ENCODE data around the gene RNLS.
A peak's percentile ranks its signal among the peaks of the same experiment; 100 is the strongest.
"Not testable (repeated sequence)": the region's sequence is repeated elsewhere in the genome, so short reads cannot be mapped to it uniquely, and the experiment has no call there.

RNLS gene

DNA sequence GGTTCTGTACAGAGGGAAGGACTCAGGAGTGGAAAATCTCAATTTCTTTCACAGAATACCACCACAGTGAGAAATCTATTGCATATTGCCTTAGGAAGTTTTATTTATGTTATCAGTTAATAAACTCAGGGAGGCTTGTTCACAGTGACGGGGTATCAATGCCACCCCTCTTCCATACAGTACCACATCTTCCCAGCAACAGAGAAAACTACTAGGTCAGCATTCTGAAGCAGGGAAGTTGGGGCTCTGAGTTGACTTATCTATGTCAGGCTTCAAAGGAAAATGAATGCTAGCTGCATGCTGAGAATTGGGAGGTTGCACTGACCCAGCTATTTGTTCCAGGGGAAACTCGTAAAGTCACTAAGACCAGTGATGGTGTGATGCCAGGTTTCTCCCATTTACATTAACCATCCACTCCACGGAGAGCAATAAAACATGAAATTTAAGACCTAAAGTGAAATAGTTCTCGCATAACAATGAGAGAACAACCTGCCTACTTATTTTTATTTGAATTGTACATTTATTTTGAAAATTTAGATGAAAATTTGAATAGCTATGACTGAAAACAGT, 266.7 kb downstream of the RNLS start:
- Mint-ChIP-seq H3K4me1 (peaks cover 15% of the 10 kb centered on the region), H3K9me3 (peaks cover 15% of the 10 kb centered on the region), H3K27ac (no peak overlapping the region)

DNA sequence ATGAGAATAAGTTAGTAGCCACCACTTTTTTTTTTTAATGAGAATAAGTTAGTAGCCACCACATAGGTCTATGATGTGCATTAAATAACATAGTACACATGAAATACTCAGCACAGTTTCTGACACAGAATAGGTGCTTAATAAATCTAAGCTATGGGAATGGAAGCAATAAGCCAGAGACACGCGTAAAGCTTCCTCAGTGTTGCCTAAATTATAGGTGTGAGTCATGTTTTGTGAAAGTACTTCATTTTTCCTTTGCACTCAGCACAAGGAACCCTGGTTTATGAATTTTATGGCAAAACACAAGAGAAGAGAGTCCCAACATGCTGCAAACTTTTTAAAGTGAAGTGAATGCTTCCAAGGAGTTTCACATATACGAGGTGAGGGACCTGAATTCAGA, 267.4 kb downstream of the RNLS start:
- DNase-seq (ENCODE audit: low spot score in 2 of 2) (no peak), ATAC-seq (ENCODE audit: low read depth) (no peak)
- no peak overlapping the region for H3K27ac Mint-ChIP-seq
- no peak overlapping the region for H3K4me3 Mint-ChIP-seq
- peaks cover 20% of the 10 kb centered on the region for H3K36me3 Mint-ChIP-seq
- H3K9me3 Mint-ChIP-seq: peaks cover 13% of the 10 kb centered on the region
- H3K27me3 Mint-ChIP-seq: no peaks in the 10 kb centered on the region
- H3K4me1 Mint-ChIP-seq: peaks cover 21% of the 10 kb centered on the region

More for the DNA sequence above, 266.7 kb downstream of the RNLS start:
- no peak for DNase-seq (ENCODE audit: low spot score in 2 of 2)
- Mint-ChIP-seq H3K36me3 (peaks cover 23% of the 10 kb centered on the region), H3K4me3 (no peak overlapping the region), H3K27me3 (no peaks in the 10 kb centered on the region)
- ATAC-seq (ENCODE audit: low read depth): no peak

DNA sequence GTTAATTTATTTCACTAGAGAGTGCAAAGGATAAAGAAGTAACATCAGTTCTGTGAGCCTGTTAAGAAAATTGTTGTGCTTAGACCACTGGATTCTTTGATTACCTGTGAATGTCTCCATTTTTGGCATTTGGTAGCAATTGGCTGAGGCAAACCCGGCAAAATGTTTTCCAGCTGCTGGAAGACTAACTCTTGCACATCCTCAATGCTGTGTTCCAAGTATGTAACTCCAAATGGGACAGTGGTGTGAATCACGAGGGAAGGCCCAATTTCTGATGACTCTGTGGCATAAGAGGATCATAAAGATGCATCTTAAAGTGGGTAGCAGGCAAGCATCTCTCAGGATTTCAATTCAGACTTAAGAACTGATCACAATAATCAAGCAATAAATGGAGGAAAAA, 268.8 kb downstream of the RNLS start:
- peaks cover 4% of the 10 kb centered on the region for H3K9me3 Mint-ChIP-seq
- DNase-seq (ENCODE audit: low spot score in 2 of 2) (no peak), ATAC-seq (ENCODE audit: low read depth) (no peak)
- H3K36me3 Mint-ChIP-seq: peaks cover 16% of the 10 kb centered on the region
- no peak overlapping the region for H3K4me3 Mint-ChIP-seq
- no peaks in the 10 kb centered on the region for H3K27me3 Mint-ChIP-seq
- peaks cover 23% of the 10 kb centered on the region for H3K4me1 Mint-ChIP-seq
- no peak overlapping the region for H3K27ac Mint-ChIP-seq

DNA sequence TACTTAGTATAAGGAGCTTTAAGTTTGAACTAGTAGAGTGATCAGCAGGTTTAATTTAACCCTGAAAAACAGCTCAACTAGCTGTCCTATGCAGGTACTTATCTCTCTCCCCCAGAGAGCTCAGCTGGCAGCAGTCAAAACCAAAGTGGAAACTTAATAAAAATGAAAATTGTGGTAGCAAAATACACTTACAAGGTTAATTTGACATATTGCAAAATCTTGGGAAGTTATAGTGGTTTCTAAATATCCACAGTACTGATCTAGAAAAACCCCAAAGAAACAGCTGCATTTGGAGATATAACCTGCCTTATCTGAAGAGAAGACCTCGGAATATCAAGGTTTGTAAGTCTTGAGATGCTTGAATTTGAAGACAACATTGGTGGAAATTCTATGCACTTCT, 269.2 kb downstream of the RNLS start:
- H3K27me3 Mint-ChIP-seq: no peaks in the 10 kb centered on the region
- peaks cover 24% of the 10 kb centered on the region for H3K4me1 Mint-ChIP-seq
- H3K27ac Mint-ChIP-seq: no peak overlapping the region
- DNase-seq (ENCODE audit: low spot score in 2 of 2) (no peak), ATAC-seq (ENCODE audit: low read depth) (no peak)
- H3K36me3 Mint-ChIP-seq: peaks cover 11% of the 10 kb centered on the region
- peaks cover 1% of the 10 kb centered on the region for H3K9me3 Mint-ChIP-seq
- H3K4me3 Mint-ChIP-seq: no peak overlapping the region

DNA sequence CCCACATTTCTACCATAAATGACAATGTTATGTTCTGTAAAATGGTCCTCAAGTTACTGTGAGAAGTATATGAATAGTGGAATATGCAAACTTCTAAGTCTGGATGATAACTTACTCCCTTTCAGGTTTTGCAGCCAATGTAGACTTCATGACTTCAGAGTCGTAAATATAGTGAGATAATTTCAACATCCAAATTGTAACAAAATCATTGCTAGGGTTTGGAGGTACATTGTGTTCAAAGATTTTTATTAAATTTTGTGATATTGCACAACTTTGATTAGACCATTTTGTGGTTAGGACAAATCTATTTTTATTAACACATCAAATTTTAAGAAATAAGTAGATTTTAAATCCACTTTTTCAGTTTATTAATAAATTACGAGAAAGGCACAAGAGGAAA, 270.3 kb downstream of the RNLS start:
- DNase-seq (ENCODE audit: low spot score in 2 of 2): no peak
- Mint-ChIP-seq H3K36me3 (peaks cover 11% of the 10 kb centered on the region), H3K4me1 (peaks cover 32% of the 10 kb centered on the region), H3K27ac (no peak overlapping the region), H3K9me3 (peaks cover 2% of the 10 kb centered on the region), H3K27me3 (no peaks in the 10 kb centered on the region), H3K4me3 (no peak overlapping the region)
- no peak for ATAC-seq (ENCODE audit: low read depth)

DNA sequence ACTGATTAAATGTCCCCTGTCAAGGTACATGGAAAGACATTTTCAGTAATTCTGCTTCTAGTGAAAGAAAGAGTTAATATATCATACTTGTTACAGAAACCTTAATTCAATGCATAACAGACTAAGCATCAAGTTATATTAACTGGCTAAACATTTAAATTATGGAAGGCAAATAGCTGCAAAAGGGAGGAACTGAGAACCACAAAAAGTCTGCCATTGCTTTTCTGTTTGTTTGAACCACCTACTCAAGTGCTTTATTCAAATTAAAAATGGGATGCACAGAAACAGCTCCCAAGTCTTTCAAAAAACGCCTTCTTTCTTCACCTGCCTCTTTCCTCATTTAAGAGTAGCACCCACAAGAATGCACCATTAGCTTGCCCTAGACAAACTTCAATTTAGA, 271.9 kb downstream of the RNLS start:
- Mint-ChIP-seq H3K27me3 (no peaks in the 10 kb centered on the region), H3K4me3 (no peak overlapping the region), H3K9me3 (peaks cover 2% of the 10 kb centered on the region), H3K27ac (no peak overlapping the region), H3K36me3 (peaks cover 11% of the 10 kb centered on the region), H3K4me1 (peaks cover 38% of the 10 kb centered on the region)
- DNase-seq (ENCODE audit: low spot score in 2 of 2) (no peak), ATAC-seq (ENCODE audit: low read depth) (no peak)

DNA sequence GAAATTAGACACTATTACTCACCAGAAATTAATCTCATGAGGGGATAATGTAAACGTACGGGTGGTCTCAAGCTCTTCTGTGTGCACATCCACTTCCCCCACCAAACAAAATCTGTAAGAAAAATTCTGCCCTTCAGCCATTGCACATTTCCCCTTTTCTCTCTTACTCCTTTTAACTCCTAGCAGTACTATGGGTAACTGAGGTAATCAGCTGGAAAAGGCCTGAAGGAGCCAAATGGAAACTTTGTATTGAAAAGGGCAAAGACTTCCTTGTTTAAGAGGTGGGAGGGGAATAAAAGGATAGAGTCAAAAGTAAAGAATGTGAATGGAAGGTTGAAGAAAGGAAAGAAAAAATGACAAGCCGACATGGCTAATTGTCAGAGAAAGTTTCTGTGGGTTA, 273.8 kb downstream of the RNLS start:
- peaks cover 11% of the 10 kb centered on the region for H3K36me3 Mint-ChIP-seq
- DNase-seq (ENCODE audit: low spot score in 2 of 2): no peak
- no peak overlapping the region for H3K27ac Mint-ChIP-seq
- H3K27me3 Mint-ChIP-seq: no peaks in the 10 kb centered on the region
- H3K9me3 Mint-ChIP-seq: peaks cover 2% of the 10 kb centered on the region
- no peak overlapping the region for H3K4me3 Mint-ChIP-seq
- H3K4me1 Mint-ChIP-seq: peaks cover 30% of the 10 kb centered on the region
- no peak for ATAC-seq (ENCODE audit: low read depth)

DNA sequence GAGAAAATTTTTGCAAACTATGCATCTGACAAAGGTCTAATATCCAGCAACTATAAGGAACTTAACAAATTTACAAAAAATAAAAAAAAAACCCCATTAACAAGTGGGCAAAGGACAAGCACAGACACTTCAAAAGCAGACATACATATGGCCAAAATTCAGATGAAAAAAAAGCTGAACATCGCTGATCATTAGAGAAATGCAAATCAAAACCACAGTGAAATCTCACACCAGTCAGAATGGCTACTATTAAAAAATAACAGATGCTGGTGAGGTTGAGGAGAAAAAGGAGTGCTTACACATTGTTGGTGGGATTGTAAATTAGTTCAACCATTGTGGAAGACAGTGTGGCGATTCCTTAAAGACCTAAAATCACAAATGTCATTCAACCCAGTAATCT, 274.8 kb downstream of the RNLS start:
- H3K36me3 Mint-ChIP-seq: peaks cover 11% of the 10 kb centered on the region
- H3K4me1 Mint-ChIP-seq: peaks cover 29% of the 10 kb centered on the region
- not testable (repeated sequence) for H3K4me3 Mint-ChIP-seq; H3K9me3 Mint-ChIP-seq; DNase-seq (ENCODE audit: low spot score in 2 of 2); ATAC-seq (ENCODE audit: low read depth); H3K27me3 Mint-ChIP-seq; H3K27ac Mint-ChIP-seq

DNA sequence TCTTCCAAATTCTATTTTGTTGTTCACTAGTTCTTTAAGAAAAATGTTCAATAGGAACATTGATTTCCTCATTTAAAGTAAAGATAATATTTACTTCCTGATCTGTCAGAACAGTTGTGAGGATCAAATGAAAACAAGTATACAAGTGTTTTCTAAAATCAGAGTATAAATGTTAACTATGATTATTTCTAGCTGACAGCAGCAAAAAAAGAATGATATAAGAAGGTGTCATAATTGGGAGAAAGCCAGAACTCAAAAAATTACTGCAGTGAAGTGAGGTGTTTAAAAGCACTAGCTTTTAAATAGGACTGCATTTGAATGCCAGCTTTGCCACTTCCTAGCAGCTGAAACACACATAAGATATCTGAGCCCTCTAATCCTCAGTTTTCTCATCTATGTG, 283.3 kb downstream of the RNLS start:
- no peak for DNase-seq (ENCODE audit: low spot score in 2 of 2)

DNA sequence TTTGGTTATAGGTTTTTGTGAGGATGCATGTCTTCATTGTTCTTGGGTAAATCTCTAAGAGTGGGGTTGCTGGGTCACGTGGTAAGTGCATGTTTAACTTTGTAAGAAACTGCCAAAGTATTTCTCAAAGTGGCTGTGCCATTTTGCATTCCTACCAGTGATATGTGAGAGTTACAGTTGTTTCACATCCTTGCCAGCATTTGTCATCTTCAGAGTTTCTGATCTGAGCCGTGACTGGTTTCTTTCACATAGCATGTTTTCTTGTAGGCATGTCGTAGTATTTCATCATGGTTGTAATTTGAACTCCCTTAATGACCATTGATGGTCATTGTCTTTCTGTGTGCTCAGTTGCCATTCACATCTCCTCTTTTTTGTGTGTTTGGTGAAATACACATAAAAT, 286.0 kb downstream of the RNLS start:
- DNase-seq (ENCODE audit: low spot score in 2 of 2) (no peak), ATAC-seq (ENCODE audit: low read depth) (no peak)
- H3K9me3 Mint-ChIP-seq: no peaks in the 10 kb centered on the region
- no peaks in the 10 kb centered on the region for H3K27me3 Mint-ChIP-seq
- H3K36me3 Mint-ChIP-seq: peaks cover 1% of the 10 kb centered on the region
- no peak overlapping the region for H3K27ac Mint-ChIP-seq
- H3K4me3 Mint-ChIP-seq: no peak overlapping the region
- H3K4me1 Mint-ChIP-seq: peaks cover 12% of the 10 kb centered on the region

More for the DNA sequence above, 283.3 kb downstream of the RNLS start:
- no peak overlapping the region for H3K4me3 Mint-ChIP-seq
- H3K4me1 Mint-ChIP-seq: peaks cover 5% of the 10 kb centered on the region
- H3K27me3 Mint-ChIP-seq: no peaks in the 10 kb centered on the region
- H3K27ac Mint-ChIP-seq: peak overlapping the region; percentile 62
- H3K36me3 Mint-ChIP-seq: peaks cover 1% of the 10 kb centered on the region
- H3K9me3 Mint-ChIP-seq: no peaks in the 10 kb centered on the region
- ATAC-seq (ENCODE audit: low read depth): no peak

DNA sequence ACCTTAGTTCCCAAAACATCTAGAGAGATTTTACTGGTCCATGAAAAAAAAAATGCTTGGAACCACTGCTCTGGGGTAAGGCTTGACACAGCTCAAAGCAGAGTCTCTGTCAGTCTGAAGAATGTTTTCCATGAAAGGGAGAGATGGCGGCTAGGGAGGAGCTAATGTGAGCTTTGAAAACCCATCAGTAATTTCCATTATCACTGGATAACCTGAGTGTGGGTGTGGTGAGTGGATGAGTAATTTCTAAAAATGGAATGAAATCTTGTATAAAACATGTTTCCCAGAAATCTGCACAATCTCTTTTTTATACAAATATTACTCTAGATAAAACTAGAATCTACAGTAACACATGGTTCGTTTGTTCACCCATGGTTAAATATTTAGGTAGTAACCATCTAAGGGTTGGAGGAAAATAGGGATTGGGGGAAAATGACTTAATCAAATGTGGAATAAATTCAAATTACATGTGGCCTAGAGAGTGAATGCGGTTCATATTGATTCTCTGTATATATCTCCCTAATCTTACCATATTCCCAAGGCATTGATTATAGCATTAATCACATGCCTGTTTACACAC, 289.4 kb downstream of the RNLS start:
- peaks cover 1% of the 10 kb centered on the region for H3K36me3 Mint-ChIP-seq
- H3K9me3 Mint-ChIP-seq: no peaks in the 10 kb centered on the region
- DNase-seq (ENCODE audit: low spot score in 2 of 2) (no peak), ATAC-seq (ENCODE audit: low read depth) (no peak)
- H3K4me1 Mint-ChIP-seq: peaks cover 20% of the 10 kb centered on the region
- H3K4me3 Mint-ChIP-seq: no peak overlapping the region
- H3K27ac Mint-ChIP-seq: no peak overlapping the region
- no peaks in the 10 kb centered on the region for H3K27me3 Mint-ChIP-seq

DNA sequence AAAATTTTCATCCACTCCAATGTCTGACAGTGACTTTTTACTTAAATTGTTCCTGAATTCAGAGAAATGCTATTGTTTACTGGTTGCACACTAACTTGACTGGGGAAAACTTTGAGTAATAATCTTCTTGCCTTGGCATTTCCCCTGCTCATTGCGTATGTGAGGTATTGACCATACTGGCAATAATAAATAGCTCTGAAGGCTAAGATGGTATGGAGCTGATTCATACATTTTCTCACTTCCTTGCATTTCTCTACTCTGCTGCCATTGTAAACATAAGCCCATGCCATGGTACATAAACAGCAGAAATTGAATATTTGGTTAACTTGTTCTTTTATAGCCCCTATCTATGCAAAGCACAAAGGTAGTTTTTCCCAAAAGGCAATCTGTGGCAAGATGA, 290.0 kb downstream of the RNLS start:
- H3K4me3 Mint-ChIP-seq: no peak overlapping the region
- no peak overlapping the region for H3K27ac Mint-ChIP-seq
- no peaks in the 10 kb centered on the region for H3K27me3 Mint-ChIP-seq
- DNase-seq (ENCODE audit: low spot score in 2 of 2): no peak
- no peak for ATAC-seq (ENCODE audit: low read depth)
- peaks cover 1% of the 10 kb centered on the region for H3K36me3 Mint-ChIP-seq
- no peaks in the 10 kb centered on the region for H3K9me3 Mint-ChIP-seq
- H3K4me1 Mint-ChIP-seq: peaks cover 20% of the 10 kb centered on the region

DNA sequence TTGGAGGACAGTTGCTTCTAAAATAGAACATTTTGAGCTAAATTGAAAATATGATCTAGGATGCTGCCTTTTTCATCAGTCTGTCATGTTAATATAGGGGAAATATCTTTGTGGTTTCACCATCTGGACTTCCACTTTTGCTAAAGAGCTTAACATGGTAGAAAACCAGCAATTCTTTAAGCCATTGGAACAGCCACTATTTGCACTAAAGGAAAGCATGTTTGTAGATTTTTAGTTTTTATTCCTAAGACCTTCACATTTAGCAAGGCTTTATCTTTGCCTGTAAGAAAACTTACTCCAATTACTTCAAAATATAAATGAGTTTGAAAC, 291.0 kb downstream of the RNLS start:
- Mint-ChIP-seq H3K4me1 (peaks cover 23% of the 10 kb centered on the region), H3K27me3 (no peaks in the 10 kb centered on the region), H3K9me3 (no peaks in the 10 kb centered on the region), H3K27ac (no peak overlapping the region), H3K36me3 (no peaks in the 10 kb centered on the region), H3K4me3 (no peak overlapping the region)
- no peak for DNase-seq (ENCODE audit: low spot score in 2 of 2)
- peak; percentile 68 for ATAC-seq (ENCODE audit: low read depth)

DNA sequence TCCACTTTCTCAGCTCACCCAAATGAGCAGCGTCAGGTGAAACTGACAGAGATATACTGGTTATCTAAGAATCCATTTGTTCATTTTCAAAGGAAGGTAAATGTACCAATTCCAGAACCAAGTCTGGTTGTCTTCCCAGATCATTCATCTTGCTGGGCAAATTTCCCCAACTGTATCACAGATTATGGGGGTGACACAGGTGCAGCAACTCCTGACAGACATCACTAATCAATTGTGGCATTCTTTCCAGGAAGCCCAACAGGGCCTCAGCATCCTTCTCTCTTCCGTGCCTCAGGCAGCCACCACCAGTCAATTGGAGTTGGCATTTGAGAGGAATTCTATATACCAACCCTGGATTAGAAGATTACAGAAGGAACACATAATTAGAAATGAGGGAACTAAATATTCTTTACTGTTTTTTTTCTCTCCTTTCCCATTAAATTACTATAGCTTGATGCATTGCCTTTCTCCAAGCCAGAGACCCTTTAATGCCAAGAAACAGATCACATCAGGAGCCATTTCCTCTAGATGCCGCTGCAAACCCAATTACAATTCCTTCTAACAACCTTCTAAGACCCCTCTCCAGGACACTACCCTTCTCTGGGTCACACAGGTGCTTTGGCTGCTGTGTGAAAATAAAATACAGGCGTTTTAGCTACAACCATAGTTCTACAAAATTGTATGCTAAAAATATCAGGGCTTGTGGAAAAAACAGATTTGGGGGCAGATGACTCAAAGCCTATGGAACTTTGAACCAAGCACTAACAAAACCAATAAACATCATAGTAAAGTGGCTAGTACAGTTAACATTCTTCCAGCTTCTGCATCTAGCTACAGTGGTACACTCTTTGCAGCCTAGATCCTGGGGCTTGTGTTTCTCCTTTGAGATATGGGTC, 291.6 kb downstream of the RNLS start:
- H3K27ac Mint-ChIP-seq: no peak overlapping the region
- no peaks in the 10 kb centered on the region for H3K27me3 Mint-ChIP-seq
- peaks cover 21% of the 10 kb centered on the region for H3K4me1 Mint-ChIP-seq
- H3K4me3 Mint-ChIP-seq: no peak overlapping the region
- ATAC-seq (ENCODE audit: low read depth) (no peak), DNase-seq (ENCODE audit: low spot score in 2 of 2) (no peak)
- no peaks in the 10 kb centered on the region for H3K9me3 Mint-ChIP-seq
- no peaks in the 10 kb centered on the region for H3K36me3 Mint-ChIP-seq

All from memory B cell (primary cell).